HUES6 (cell line): ENCODE results near the gene IGF2BP3.

Experiments
- H3K27ac ChIP-seq: 2 replicates; pipeline ENCODE4 v1.7.0; 2013; ENCODE audit warnings: low read depth, mild to moderate bottlenecking, low read length, inconsistent platforms
- H3K27me3 ChIP-seq: 2 replicates; pipeline ENCODE4 v1.6.1; 2013; ENCODE audit warnings: low read length; ENCODE audit not compliant: control insufficient read depth, insufficient read depth
- H3K36me3 ChIP-seq: 2 replicates; pipeline ENCODE4 v1.6.1; 2013; ENCODE audit warnings: low read length; ENCODE audit not compliant: control insufficient read depth, insufficient read depth
- H3K4me1 ChIP-seq: 2 replicates; pipeline ENCODE4 v1.6.1; 2013; ENCODE audit warnings: low read length; ENCODE audit not compliant: control insufficient read depth, insufficient read depth
- H3K4me3 ChIP-seq: 2 replicates; pipeline ENCODE4 v1.5.1; 2013; ENCODE audit warnings: low read depth, low read length
- H3K9ac ChIP-seq: one replicate; pipeline ENCODE4 v1.6.1; 2013; ENCODE audit warnings: mild to moderate bottlenecking, low read length
- H3K9me3 ChIP-seq: 2 replicates; pipeline ENCODE4 v1.6.1; 2013; ENCODE audit warnings: low read depth, low read length; ENCODE audit not compliant: control insufficient read depth, insufficient read depth

Gene IGF2BP3

GRCh38 chr7:23373151-23374004 lies 96.9 kb downstream of the IGF2BP3 start:
- no peak overlapping the region for H3K4me3 ChIP-seq
- no peaks in the 10 kb centered on the region for H3K9me3 ChIP-seq
- peaks cover 17% of the 10 kb centered on the region; the same call in 1 of the 2 replicates for H3K36me3 ChIP-seq
- H3K4me1 ChIP-seq, result no peaks in the 10 kb centered on the region
- no peak overlapping the region for H3K9ac ChIP-seq
- H3K27ac ChIP-seq, result no peak overlapping the region
- H3K27me3 ChIP-seq, result no peaks in the 10 kb centered on the region

- Histone ChIP-seq H3K9ac (no peak overlapping the region), H3K27me3 (no peaks in the 10 kb centered on the region), H3K36me3 (peaks cover 19% of the 10 kb centered on the region; the same call in 1 of the 2 replicates), H3K9me3 (no peaks in the 10 kb centered on the region), H3K4me1 (no peaks in the 10 kb centered on the region), H3K27ac (no peak overlapping the region), H3K4me3 (no peak overlapping the region)
Measured at GRCh38 chr7:23372611-23373010, 97.7 kb downstream of the IGF2BP3 start.

GRCh38 chr7:23371654-23372053 lies 98.6 kb downstream of the IGF2BP3 start:
- peaks cover 23% of the 10 kb centered on the region; the same call in 1 of the 2 replicates for H3K36me3 ChIP-seq
- H3K9ac ChIP-seq, result no peak overlapping the region
- no peak overlapping the region for H3K4me3 ChIP-seq
- no peak overlapping the region for H3K27ac ChIP-seq
- H3K4me1 ChIP-seq, result no peaks in the 10 kb centered on the region
- no peaks in the 10 kb centered on the region for H3K27me3 ChIP-seq
- no peaks in the 10 kb centered on the region for H3K9me3 ChIP-seq

GRCh38 chr7:23369695-23370404 lies 100.4 kb downstream of the IGF2BP3 start:
- H3K36me3 ChIP-seq, result peaks cover 35% of the 10 kb centered on the region
- H3K9ac ChIP-seq, result no peak overlapping the region
- no peak overlapping the region for H3K4me3 ChIP-seq
- H3K9me3 ChIP-seq, result no peaks in the 10 kb centered on the region
- H3K27me3 ChIP-seq, result no peaks in the 10 kb centered on the region
- no peak overlapping the region for H3K27ac ChIP-seq
- H3K4me1 ChIP-seq, result no peaks in the 10 kb centered on the region

- H3K4me3 ChIP-seq, result no peak overlapping the region
- no peak overlapping the region for H3K27ac ChIP-seq
- H3K27me3 ChIP-seq, result no peaks in the 10 kb centered on the region
- H3K4me1 ChIP-seq, result no peaks in the 10 kb centered on the region
- peaks cover 33% of the 10 kb centered on the region for H3K36me3 ChIP-seq
- H3K9ac ChIP-seq, result no peak overlapping the region
- no peaks in the 10 kb centered on the region for H3K9me3 ChIP-seq
Measured at GRCh38 chr7:23369100-23369499, 101.2 kb downstream of the IGF2BP3 start.

GRCh38 chr7:23358152-23358674 lies 112.1 kb downstream of the IGF2BP3 start:
- Histone ChIP-seq H3K27ac (no peak overlapping the region), H3K4me1 (no peaks in the 10 kb centered on the region), H3K27me3 (no peaks in the 10 kb centered on the region), H3K9ac (no peak overlapping the region), H3K9me3 (no peaks in the 10 kb centered on the region), H3K4me3 (no peak overlapping the region), H3K36me3 (peaks cover 30% of the 10 kb centered on the region)

GRCh38 chr7:23357190-23358093 lies 112.8 kb downstream of the IGF2BP3 start:
- Histone ChIP-seq H3K4me3 (no peak overlapping the region), H3K27me3 (no peaks in the 10 kb centered on the region), H3K27ac (no peak overlapping the region), H3K4me1 (no peaks in the 10 kb centered on the region), H3K9me3 (no peaks in the 10 kb centered on the region), H3K9ac (no peak overlapping the region), H3K36me3 (peaks cover 27% of the 10 kb centered on the region)

GRCh38 chr7:23356726-23357125 lies 113.6 kb downstream of the IGF2BP3 start:
- H3K4me3 ChIP-seq, result no peak overlapping the region
- H3K9me3 ChIP-seq, result no peaks in the 10 kb centered on the region
- no peak overlapping the region for H3K27ac ChIP-seq
- H3K27me3 ChIP-seq, result no peaks in the 10 kb centered on the region
- no peak overlapping the region for H3K9ac ChIP-seq
- no peaks in the 10 kb centered on the region for H3K4me1 ChIP-seq
- peaks cover 22% of the 10 kb centered on the region for H3K36me3 ChIP-seq

- Histone ChIP-seq H3K36me3 (peaks cover 21% of the 10 kb centered on the region), H3K27me3 (no peaks in the 10 kb centered on the region), H3K9me3 (no peaks in the 10 kb centered on the region), H3K9ac (no peak overlapping the region), H3K4me1 (no peaks in the 10 kb centered on the region), H3K4me3 (no peak overlapping the region), H3K27ac (no peak overlapping the region)
Measured at GRCh38 chr7:23356168-23356567, 114.1 kb downstream of the IGF2BP3 start.

- H3K27me3 ChIP-seq, result no peaks in the 10 kb centered on the region
- no peak overlapping the region for H3K27ac ChIP-seq
- H3K9me3 ChIP-seq, result no peaks in the 10 kb centered on the region
- H3K4me1 ChIP-seq, result peaks cover 12% of the 10 kb centered on the region; the same call in 1 of the 2 replicates
- peaks cover 32% of the 10 kb centered on the region for H3K36me3 ChIP-seq
- H3K9ac ChIP-seq, result no peak overlapping the region
- no peak overlapping the region for H3K4me3 ChIP-seq
Measured at GRCh38 chr7:23353172-23353571, 117.1 kb downstream of the IGF2BP3 start.
